ENCODE data around the gene SUSD1.

The SUSD1 gene

GRCh38 chr9:112063151-112063550, 111.9 kb downstream of the SUSD1 start:
- DNase-seq: no peak

GRCh38 chr9:112061152-112061740, 113.9 kb downstream of the SUSD1 start:
- no peak for DNase-seq

- DNase-seq: no peak
Measured at GRCh38 chr9:112059966-112060320, 115.2 kb downstream of the SUSD1 start.

- DNase-seq: no peak
Measured at GRCh38 chr9:112059145-112059965, 115.7 kb downstream of the SUSD1 start.

GRCh38 chr9:112056996-112057395, 118.1 kb downstream of the SUSD1 start:
- no peak for DNase-seq

GRCh38 chr9:112054916-112055315, 120.2 kb downstream of the SUSD1 start:
- no peak for DNase-seq

GRCh38 chr9:112051812-112052211, 123.3 kb downstream of the SUSD1 start:
- DNase-seq: no peak

GRCh38 chr9:112050544-112051475, 124.3 kb downstream of the SUSD1 start:
- no peak for DNase-seq

GRCh38 chr9:112049811-112050516, 125.1 kb downstream of the SUSD1 start:
- no peak for DNase-seq

- no peak for DNase-seq
Measured at GRCh38 chr9:112048924-112049691, 126.0 kb downstream of the SUSD1 start.

- no peak for DNase-seq
Measured at GRCh38 chr9:112047538-112048066, 127.5 kb downstream of the SUSD1 start.

- DNase-seq: no peak
Measured at GRCh38 chr9:112046181-112046580, 128.9 kb downstream of the SUSD1 start.

- DNase-seq: no peak
Measured at GRCh38 chr9:112044881-112045280, 130.2 kb downstream of the SUSD1 start.

- no peak for DNase-seq
Measured at GRCh38 chr9:112044186-112044585, 130.9 kb downstream of the SUSD1 start.

GRCh38 chr9:112043423-112043822, 131.7 kb downstream of the SUSD1 start:
- DNase-seq: no peak

GRCh38 chr9:112042769-112043168, 132.3 kb downstream of the SUSD1 start:
- no peak for DNase-seq

GRCh38 chr9:112042244-112042638, 132.9 kb downstream of the SUSD1 start:
- no peak for DNase-seq

GRCh38 chr9:112041536-112042243, 133.4 kb downstream of the SUSD1 start:
- DNase-seq: no peak

- no peak for DNase-seq
Measured at GRCh38 chr9:112041199-112041535, 133.9 kb downstream of the SUSD1 start.

- no peak for DNase-seq
Measured at GRCh38 chr9:112038017-112038408, 137.1 kb downstream of the SUSD1 start.

GRCh38 chr9:112037281-112038016, 137.6 kb downstream of the SUSD1 start:
- DNase-seq: no peak

Measured in stimulated activated CD4-positive, alpha-beta T cell treated with anti-CD3 and anti-CD28 coated beads, Interleukin-12 subunit alpha, Interleukin-12 subunit beta, amount 100 ng/mL, for 4 hours (primary cell).